Right lobe of liver (tissue), 6 donors: Measurements from ENCODE around the gene APIP. TPM values are rescaled to one million over a fixed set of nuclear protein-coding genes. Genes with fewer than 3 reads are reported as not detected.

Experiments
- ATAC-seq, 4 donors: fragments of 200-7000 bp; cut with Tn5 transposase; one replicate each; pipeline ENCODE4 v1.9.1; 2020; ENCODE audit warnings: mild to moderate bottlenecking in 4 of 4, moderate library complexity in 4 of 4
- DNase-seq, 3 donors: peaks; one replicate each; pipeline ENCODE4 v3.0.0-alpha.2; 2020
- H3K27ac ChIP-seq, 3 donors: fragments of 200-600 bp; one replicate each; pipeline ENCODE4 v1.8.0; 2022
- H3K27me3 ChIP-seq, 2 donors: fragments of 200-600 bp; one replicate each; pipeline ENCODE4 v1.8.0; 2022
- H3K36me3 ChIP-seq, 4 donors: fragments of 200-600 bp; sonication (generic) in 1 of 4; one replicate each; pipeline versions ENCODE4 v1.5.1 to v1.8.0; 2017 to 2022; ENCODE audit warnings: control low read depth in 1 of 4
- H3K4me1 ChIP-seq, 4 donors: fragments of 200-600 bp; sonication (generic) in 1 of 4; one replicate each; pipeline versions ENCODE4 v1.5.1 to v1.8.0; 2017 to 2022; ENCODE audit warnings: control low read depth in 1 of 4
- H3K4me3 ChIP-seq, 3 donors: fragments of 200-600 bp; one replicate each; pipeline ENCODE4 v1.8.0; 2022
- H3K9me3 ChIP-seq, 4 donors: fragments of 200-600 bp; sonication (generic) in 1 of 4; one replicate each; pipeline versions ENCODE4 v1.5.1 to v1.8.0; 2017 to 2022; ENCODE audit warnings: control low read depth in 1 of 4
- POLR2A ChIP-seq: fragments of 450-650 bp; IDR thresholded peaks from one replicate; pipeline ENCODE4 v1.6.1; 2017; ENCODE audit warnings: antibody characterized with exemption, mild to moderate bottlenecking
- WGBS: methylation state at CpG from one replicate; pipeline ENCODE4 v1.1.6; 2018; ENCODE audit warnings: low coverage, low lambda C conversion rate; ENCODE audit not compliant: insufficient coverage; ENCODE audit errors: missing lambda C conversion rate; 5-methylcytosine and 5-hydroxymethylcytosine counted together
- intact Hi-C, 2 donors: fragments of 100-400 bp; cut with DNase I; formaldehyde crosslinking; loops; one replicate each; pipeline versions ENCODE4 v1.11.2 to v1.14.1; 2022
- total RNA-seq, 6 experiments: library from RNA; depleted of rRNA in 2 of 6; stranded (reverse); fragments of >200 nt in 2 of 6; fragmentation: NEBNext Ultra II Directional in 3 of 6; extraction: Animal tissue kit (Norgen Biotek cat#: 25700) in 3 of 6; gene quantifications; one replicate each; pipeline versions ENCODE4 v1.1.0 to v1.2.4, GENCODE V29; 2016 to 2023
- TF ChIP-seq, protein P1 (sequence below), 4 donors: fragments of 200-600 bp in 3 of 4; fragments of 450-650 bp in 1 of 4; IDR thresholded peaks; one replicate each; pipeline versions ENCODE4 v1.5.1 to v1.8.0; 2016 to 2022; ENCODE audit warnings: antibody characterized with exemption in 4 of 4, mild to moderate bottlenecking in 2 of 4
- donor health status: DM: no; HTN: yes; CAD: no.
- donor health status: DM: no; HTN: no; CAD: no.
- donor health status: DM: no; HTN: no; CAD: no.
- donor health status: DM: no; HTN: yes; CAD: no.
- donor health status: DM: no; HTN: yes; CAD: no.

Gene APIP
- total RNA-seq, 6 experiments from 2014 or later: 9.4 to 19.7 (median 14.5) TPM

DNA sequence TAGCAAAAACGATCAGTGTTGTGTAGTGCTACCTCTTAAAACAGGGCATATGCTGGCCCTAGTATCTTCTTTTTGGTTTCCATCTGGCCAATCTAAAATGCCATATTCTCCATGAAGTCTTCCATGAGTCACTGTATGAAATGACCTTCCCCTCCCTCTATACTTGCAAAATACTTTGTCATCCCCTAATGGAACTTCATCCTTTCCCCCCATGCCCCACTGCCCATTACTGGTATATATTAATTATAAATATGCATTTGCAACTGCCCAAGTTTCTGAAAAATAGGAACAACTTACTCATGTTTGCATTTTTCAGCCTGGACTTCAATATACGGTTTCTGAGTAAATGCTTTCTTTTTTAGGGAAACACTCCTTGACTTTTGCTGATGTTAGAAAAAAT, 4.5 kb downstream of the APIP start:
- H3K36me3 ChIP-seq: no peaks in the 10 kb centered on the region
- no peaks in the 10 kb centered on the region for H3K9me3 ChIP-seq
- DNase-seq (no peak), ATAC-seq (no peak)
- H3K4me1 ChIP-seq: peaks cover 0 to 24% (median 7%) of the 10 kb centered on the region in 4 donors
- intact Hi-C loops: no loop called here
- TF ChIP-seq, protein P1, sequence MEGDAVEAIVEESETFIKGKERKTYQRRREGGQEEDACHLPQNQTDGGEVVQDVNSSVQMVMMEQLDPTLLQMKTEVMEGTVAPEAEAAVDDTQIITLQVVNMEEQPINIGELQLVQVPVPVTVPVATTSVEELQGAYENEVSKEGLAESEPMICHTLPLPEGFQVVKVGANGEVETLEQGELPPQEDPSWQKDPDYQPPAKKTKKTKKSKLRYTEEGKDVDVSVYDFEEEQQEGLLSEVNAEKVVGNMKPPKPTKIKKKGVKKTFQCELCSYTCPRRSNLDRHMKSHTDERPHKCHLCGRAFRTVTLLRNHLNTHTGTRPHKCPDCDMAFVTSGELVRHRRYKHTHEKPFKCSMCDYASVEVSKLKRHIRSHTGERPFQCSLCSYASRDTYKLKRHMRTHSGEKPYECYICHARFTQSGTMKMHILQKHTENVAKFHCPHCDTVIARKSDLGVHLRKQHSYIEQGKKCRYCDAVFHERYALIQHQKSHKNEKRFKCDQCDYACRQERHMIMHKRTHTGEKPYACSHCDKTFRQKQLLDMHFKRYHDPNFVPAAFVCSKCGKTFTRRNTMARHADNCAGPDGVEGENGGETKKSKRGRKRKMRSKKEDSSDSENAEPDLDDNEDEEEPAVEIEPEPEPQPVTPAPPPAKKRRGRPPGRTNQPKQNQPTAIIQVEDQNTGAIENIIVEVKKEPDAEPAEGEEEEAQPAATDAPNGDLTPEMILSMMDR (IDR thresholded peaks at IDR 0.05): no peak
- TF ChIP-seq POLR2A: no peak
- 63% methylated on average over 2 of the region's 2 CpGs for WGBS
- no peak overlapping the region for H3K27ac ChIP-seq
- H3K4me3 ChIP-seq: no peak overlapping the region
- H3K27me3 ChIP-seq: no peaks in the 10 kb centered on the region

DNA sequence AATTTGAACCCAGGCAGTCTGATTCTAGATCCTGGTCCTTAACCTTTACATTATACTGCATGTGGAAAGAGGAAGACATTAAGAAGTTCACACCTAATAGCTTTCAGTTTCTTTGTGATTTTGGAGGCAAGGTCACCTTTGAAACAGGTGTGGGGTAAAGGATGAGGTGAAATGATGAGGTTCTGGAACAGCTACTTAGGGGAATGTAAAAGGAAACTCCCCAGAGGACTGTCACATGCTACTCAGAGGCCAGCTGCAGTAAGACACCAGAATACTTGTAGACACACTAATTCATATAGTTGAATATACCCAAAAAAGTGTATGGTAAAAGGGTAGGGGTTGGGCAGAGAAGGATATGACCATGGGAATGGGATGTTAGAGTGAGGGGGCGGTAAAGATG, 5.4 kb downstream of the APIP start:
- ATAC-seq: no peak
- Histone ChIP-seq H3K27ac (no peak overlapping the region), H3K36me3 (no peaks in the 10 kb centered on the region), H3K9me3 (no peaks in the 10 kb centered on the region), H3K4me3 (no peak overlapping the region), H3K4me1 (peaks cover 0 to 24% (median 7%) of the 10 kb centered on the region in 4 donors), H3K27me3 (no peaks in the 10 kb centered on the region)
- no peak for DNase-seq
- intact Hi-C loops: no loop called here
- 69% methylated on average over 1 of the region's 1 CpG for WGBS
- TF ChIP-seq, protein P1 (IDR thresholded peaks at IDR 0.05): no peak
- no peak for TF ChIP-seq POLR2A

DNA sequence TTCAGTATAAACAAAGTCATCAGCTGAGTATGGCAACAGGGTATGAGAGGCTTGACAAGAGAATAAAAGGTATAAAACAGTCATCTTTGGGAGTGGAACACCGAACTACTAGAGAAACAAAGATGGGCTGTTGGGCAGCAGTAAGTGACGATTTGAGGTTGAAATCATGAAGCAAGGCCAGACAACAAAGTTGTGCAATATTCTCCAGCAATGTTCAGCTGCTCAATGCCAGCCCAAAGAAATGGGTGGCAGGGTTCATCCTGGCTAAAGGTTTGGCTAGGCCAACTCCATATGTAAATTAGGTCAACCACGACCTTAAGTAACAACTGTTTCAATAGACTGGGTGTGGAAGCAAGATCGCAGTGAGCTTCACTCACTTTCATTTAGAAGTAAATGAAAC, 6.2 kb downstream of the APIP start:
- H3K4me1 ChIP-seq: peaks cover 0 to 24% (median 7%) of the 10 kb centered on the region in 4 donors
- no peak overlapping the region for H3K4me3 ChIP-seq
- peak in 2 of 3 donors; percentile 68 to 75 for DNase-seq
- no peaks in the 10 kb centered on the region for H3K36me3 ChIP-seq
- H3K9me3 ChIP-seq: no peaks in the 10 kb centered on the region
- TF ChIP-seq POLR2A: no peak
- TF ChIP-seq, protein P1 (IDR thresholded peaks at IDR 0.05): no peak
- H3K27me3 ChIP-seq: no peaks in the 10 kb centered on the region
- peak; percentile 91 to 98 (median 94) for ATAC-seq
- peak overlapping the region; percentile 5 to 72 (median 59) for H3K27ac ChIP-seq
- 29% methylated on average over 4 of the region's 4 CpGs for WGBS
- intact Hi-C loops: no loop called here

DNA sequence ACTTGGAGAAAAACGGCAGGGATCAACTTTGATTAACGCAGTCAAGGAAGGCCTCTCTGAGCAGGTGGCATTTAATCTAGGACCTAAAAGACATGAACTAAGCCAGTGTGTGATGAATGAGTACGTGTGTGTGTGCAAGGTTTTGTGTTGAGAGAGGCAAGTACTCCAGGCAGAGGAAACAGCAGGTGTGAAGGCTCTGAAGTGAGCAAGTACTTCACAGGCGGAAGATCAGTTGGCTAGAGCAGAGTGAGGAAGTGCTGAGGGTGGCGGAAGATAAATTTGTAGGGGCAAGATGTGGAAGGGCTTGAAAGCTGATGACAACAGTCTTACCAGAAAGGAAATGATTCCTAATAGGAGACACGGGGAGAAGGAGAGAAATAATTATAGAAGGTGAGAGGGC, 6.8 kb downstream of the APIP start:
- H3K36me3 ChIP-seq: no peaks in the 10 kb centered on the region
- H3K4me1 ChIP-seq: peaks cover 0 to 24% (median 7%) of the 10 kb centered on the region in 4 donors
- 59% methylated on average over 6 of the region's 6 CpGs for WGBS
- ATAC-seq: peak in 1 of 4 donors; percentile 20
- H3K27me3 ChIP-seq: no peaks in the 10 kb centered on the region
- TF ChIP-seq, protein P1 (IDR thresholded peaks at IDR 0.05): no peak
- no peak for TF ChIP-seq POLR2A
- H3K4me3 ChIP-seq: no peak overlapping the region
- intact Hi-C loops: no loop called here
- H3K27ac ChIP-seq: peak overlapping the region; percentile 5 to 72 (median 59)
- no peaks in the 10 kb centered on the region for H3K9me3 ChIP-seq
- no peak for DNase-seq
